WTC11 (cell line): ENCODE data around the gene SIGLEC12.

ENCODE experiments used
- AFF4 ChIP-seq: sonication (generic); formaldehyde crosslinking; IDR thresholded peaks from 2 replicates; pipeline ENCODE4 v1.8.1; 2023; ENCODE audit warnings: mild to moderate bottlenecking, missing genetic modification reagents, borderline replicate concordance
- CTCF ChIP-seq: fragments of 200-600 bp; IDR thresholded peaks from 2 replicates; pipeline ENCODE4 v1.8.0; 2022; ENCODE audit warnings: antibody characterized with exemption
- ETV6 ChIP-seq: sonication (generic); formaldehyde crosslinking; IDR thresholded peaks from 2 replicates; pipeline ENCODE4 v1.8.1; 2022; ENCODE audit warnings: mild to moderate bottlenecking, missing genetic modification reagents
- FOXP4 ChIP-seq: sonication (generic); formaldehyde crosslinking; IDR thresholded peaks from 2 replicates; pipeline ENCODE4 v1.8.0; 2022; ENCODE audit warnings: mild to moderate bottlenecking, missing genetic modification reagents
- IRF2 ChIP-seq: sonication (generic); formaldehyde crosslinking; IDR thresholded peaks from 2 replicates; pipeline ENCODE4 v1.8.0; 2022; ENCODE audit warnings: low read depth, missing genetic modification reagents, borderline replicate concordance
- JAZF1 ChIP-seq: fragments of 250-450 bp; sonication (Bioruptor Pico); IDR thresholded peaks from 2 replicates; pipeline ENCODE4 v1.9.0; 2021; ENCODE audit warnings: moderate library complexity, mild to moderate bottlenecking, inconsistent platforms
- SP1 ChIP-seq: sonication (generic); formaldehyde crosslinking; conservative IDR thresholded peaks from 2 replicates; pipeline ENCODE4 v1.8.1; 2022; ENCODE audit warnings: missing genetic modification reagents
- TP53 ChIP-seq: sonication (generic); formaldehyde crosslinking; IDR thresholded peaks from 2 replicates; pipeline ENCODE4 v1.8.1; 2023; ENCODE audit warnings: mild to moderate bottlenecking, missing genetic modification reagents
- USF1 ChIP-seq: sonication (generic); formaldehyde crosslinking; IDR thresholded peaks from 2 replicates; pipeline ENCODE4 v1.8.0; 2022; ENCODE audit warnings: mild to moderate bottlenecking, missing genetic modification reagents
- USF2 ChIP-seq: sonication (generic); formaldehyde crosslinking; IDR thresholded peaks from 2 replicates; pipeline ENCODE4 v1.8.1; 2023; ENCODE audit warnings: mild to moderate bottlenecking, missing genetic modification reagents, moderate library complexity
- ZNF281 ChIP-seq: sonication (generic); formaldehyde crosslinking; IDR thresholded peaks from 2 replicates; pipeline ENCODE4 v1.8.0; 2023; ENCODE audit warnings: mild to moderate bottlenecking, missing genetic modification reagents
- ZNF317 ChIP-seq: sonication (generic); formaldehyde crosslinking; IDR thresholded peaks from 2 replicates; pipeline ENCODE4 v1.8.1; 2023; ENCODE audit warnings: low read depth, mild to moderate bottlenecking, moderate library complexity, missing genetic modification reagents, borderline replicate concordance

DNA sequence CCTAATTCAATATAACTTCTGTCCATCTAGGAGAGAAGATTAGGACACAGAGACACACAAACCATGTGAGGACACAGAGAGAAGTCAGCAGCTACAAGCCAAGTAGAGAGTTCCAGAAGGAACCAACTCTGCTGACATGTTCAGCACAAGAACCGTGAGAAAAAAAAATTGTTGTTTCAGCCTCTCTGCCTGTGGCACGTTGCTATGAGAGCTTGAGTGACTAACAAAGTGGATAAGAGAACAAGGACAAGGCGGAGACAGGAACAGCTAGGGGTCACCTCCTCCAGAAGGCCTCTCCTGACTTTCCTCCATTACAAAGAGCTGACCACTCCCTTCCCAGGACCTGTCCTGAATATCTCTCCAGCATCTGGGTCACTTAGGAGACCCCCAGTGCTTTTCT, 5.6 kb upstream of the SIGLEC12 start:
- no peak for TF ChIP-seq ZNF317
- no peak for TF ChIP-seq USF1 (CRISPR knock-in tag)
- no peak for TF ChIP-seq TP53
- TF ChIP-seq USF2 (CRISPR knock-in tag): no peak
- TF ChIP-seq CTCF: no peak
- no peak for TF ChIP-seq AFF4
- no peak for TF ChIP-seq IRF2 (CRISPR knock-in tag)
- no peak for TF ChIP-seq SP1 (CRISPR knock-in tag)
- TF ChIP-seq JAZF1 (CRISPR knock-in tag): no peak
- no peak for TF ChIP-seq ETV6 (CRISPR knock-in tag)
- TF ChIP-seq ZNF281 (CRISPR knock-in tag): no peak
- TF ChIP-seq FOXP4 (CRISPR knock-in tag): no peak
